Measurements from ENCODE around the gene RAPGEF1.

DNA sequence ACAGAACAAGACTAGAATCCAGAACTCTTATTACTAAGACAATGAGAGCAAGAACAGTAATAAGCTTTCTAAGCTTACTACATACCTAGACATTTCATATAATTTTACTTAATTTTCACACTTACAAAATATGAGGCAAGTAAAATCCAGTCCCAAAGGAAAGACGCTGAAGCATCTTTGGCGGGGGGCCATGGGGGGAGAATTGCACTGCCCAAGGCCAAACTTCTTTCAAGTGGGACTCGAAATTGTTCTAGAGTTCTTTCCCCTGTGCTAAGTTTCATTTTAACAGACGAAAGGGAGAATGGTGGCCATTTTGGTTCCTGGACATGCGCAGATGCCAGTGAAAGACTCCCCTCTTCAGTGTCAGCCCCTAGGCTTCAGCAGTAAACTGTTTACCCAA, 122.3 kb downstream of the RAPGEF1 start:
- TF ChIP-seq MZF1 (tag by site-specific recombination; IDR thresholded peaks at IDR 0.05; ENCODE audit: borderline replicate concordance), result no peak
- TF ChIP-seq, protein P1, sequence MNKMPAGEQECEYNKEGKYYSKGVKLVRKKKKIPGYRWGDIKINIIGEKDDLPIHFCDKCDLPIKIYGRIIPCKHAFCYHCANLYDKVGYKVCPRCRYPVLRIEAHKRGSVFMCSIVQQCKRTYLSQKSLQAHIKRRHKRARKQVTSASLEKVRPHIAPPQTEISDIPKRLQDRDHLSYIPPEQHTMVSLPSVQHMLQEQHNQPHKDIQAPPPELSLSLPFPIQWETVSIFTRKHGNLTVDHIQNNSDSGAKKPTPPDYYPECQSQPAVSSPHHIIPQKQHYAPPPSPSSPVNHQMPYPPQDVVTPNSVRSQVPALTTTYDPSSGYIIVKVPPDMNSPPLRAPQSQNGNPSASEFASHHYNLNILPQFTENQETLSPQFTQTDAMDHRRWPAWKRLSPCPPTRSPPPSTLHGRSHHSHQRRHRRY (tag by site-specific recombination; IDR thresholded peaks at IDR 0.05), result no peak
- TF ChIP-seq, protein P2, sequence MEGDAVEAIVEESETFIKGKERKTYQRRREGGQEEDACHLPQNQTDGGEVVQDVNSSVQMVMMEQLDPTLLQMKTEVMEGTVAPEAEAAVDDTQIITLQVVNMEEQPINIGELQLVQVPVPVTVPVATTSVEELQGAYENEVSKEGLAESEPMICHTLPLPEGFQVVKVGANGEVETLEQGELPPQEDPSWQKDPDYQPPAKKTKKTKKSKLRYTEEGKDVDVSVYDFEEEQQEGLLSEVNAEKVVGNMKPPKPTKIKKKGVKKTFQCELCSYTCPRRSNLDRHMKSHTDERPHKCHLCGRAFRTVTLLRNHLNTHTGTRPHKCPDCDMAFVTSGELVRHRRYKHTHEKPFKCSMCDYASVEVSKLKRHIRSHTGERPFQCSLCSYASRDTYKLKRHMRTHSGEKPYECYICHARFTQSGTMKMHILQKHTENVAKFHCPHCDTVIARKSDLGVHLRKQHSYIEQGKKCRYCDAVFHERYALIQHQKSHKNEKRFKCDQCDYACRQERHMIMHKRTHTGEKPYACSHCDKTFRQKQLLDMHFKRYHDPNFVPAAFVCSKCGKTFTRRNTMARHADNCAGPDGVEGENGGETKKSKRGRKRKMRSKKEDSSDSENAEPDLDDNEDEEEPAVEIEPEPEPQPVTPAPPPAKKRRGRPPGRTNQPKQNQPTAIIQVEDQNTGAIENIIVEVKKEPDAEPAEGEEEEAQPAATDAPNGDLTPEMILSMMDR (tag by site-specific recombination; IDR thresholded peaks at IDR 0.05), result no peak
- TF ChIP-seq ZNF792 (tag by site-specific recombination; IDR thresholded peaks at IDR 0.05), result no peak
- no peak for TF ChIP-seq ZNF24 (tag by site-specific recombination; IDR thresholded peaks at IDR 0.05)
- no peak for TF ChIP-seq SALL2 (tag by site-specific recombination; IDR thresholded peaks at IDR 0.05; ENCODE audit: borderline replicate concordance)
- TF ChIP-seq, protein P3, sequence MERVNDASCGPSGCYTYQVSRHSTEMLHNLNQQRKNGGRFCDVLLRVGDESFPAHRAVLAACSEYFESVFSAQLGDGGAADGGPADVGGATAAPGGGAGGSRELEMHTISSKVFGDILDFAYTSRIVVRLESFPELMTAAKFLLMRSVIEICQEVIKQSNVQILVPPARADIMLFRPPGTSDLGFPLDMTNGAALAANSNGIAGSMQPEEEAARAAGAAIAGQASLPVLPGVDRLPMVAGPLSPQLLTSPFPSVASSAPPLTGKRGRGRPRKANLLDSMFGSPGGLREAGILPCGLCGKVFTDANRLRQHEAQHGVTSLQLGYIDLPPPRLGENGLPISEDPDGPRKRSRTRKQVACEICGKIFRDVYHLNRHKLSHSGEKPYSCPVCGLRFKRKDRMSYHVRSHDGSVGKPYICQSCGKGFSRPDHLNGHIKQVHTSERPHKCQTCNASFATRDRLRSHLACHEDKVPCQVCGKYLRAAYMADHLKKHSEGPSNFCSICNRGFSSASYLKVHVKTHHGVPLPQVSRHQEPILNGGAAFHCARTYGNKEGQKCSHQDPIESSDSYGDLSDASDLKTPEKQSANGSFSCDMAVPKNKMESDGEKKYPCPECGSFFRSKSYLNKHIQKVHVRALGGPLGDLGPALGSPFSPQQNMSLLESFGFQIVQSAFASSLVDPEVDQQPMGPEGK (tag by site-specific recombination; IDR thresholded peaks at IDR 0.05), result no peak
- TF ChIP-seq, protein P4, sequence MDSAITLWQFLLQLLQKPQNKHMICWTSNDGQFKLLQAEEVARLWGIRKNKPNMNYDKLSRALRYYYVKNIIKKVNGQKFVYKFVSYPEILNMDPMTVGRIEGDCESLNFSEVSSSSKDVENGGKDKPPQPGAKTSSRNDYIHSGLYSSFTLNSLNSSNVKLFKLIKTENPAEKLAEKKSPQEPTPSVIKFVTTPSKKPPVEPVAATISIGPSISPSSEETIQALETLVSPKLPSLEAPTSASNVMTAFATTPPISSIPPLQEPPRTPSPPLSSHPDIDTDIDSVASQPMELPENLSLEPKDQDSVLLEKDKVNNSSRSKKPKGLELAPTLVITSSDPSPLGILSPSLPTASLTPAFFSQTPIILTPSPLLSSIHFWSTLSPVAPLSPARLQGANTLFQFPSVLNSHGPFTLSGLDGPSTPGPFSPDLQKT (IDR thresholded peaks at IDR 0.05; ENCODE audit: borderline replicate concordance, low read depth, low read length), result no peak
